Measurements from ENCODE around the gene LDLRAD4. TPM values are rescaled to one million over a fixed set of nuclear protein-coding genes. Genes with fewer than 3 reads are reported as not detected.

The LDLRAD4 gene
- polyA plus RNA-seq, 1 donor = 9.1 TPM

DNA sequence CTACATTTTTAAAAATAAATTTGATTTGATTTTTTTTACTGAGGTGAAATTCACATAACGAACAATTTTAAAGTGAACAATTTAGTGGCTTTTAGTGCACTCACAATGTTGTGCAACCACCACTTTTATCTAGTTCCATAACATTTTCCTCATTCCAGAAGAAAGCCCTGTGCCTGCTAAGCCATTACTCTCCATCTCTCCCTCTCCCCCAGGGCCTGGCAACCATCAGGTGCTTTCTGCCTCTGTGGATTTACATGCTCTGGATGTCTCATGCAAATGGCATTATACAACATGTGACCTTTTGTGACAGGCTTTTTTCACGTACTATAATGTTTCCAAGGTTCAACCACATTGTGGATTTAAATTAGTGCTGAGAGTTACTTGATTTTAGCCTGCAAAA, 19.9 kb upstream of the LDLRAD4 start:
- 64% methylated on average over 2 of the region's 2 CpGs for WGBS (ENCODE audit: insufficient coverage, low lambda C conversion rate)

DNA sequence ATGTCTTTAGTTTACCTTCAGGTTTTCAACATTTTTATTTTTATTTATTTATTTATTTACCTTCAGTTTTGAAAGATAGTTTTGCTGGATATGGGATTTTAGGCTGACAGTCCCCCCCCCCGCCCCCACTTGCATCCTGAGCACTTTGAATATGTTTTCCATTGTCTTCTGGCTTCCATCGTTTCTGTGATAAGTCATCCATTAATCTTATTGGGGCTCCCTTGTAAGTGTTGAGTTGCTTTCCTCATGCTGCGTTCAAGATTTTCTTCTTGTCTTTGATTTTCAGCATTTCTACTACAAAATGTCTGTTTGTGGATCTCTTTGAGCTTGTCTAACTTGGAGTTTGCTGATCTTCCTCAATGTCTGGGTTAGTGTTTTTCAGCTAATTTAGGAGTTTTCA, 19.4 kb upstream of the LDLRAD4 start:
- no CpG with 5 or more reads among the region's 3 CpGs for WGBS (ENCODE audit: insufficient coverage, low lambda C conversion rate)
- H3K4me3 ChIP-seq (ENCODE audit: low read length) = no peak overlapping the region
- H3K9me3 ChIP-seq (ENCODE audit: control insufficient read depth, low read depth, low read length) = peaks cover 20% of the 10 kb centered on the region
- no peaks in the 10 kb centered on the region for H3K36me3 ChIP-seq (ENCODE audit: control insufficient read depth, insufficient read depth, low read length)
- H3K4me1 ChIP-seq (ENCODE audit: control insufficient read depth, insufficient read depth, low read length) = no peaks in the 10 kb centered on the region
- H3K27me3 ChIP-seq (ENCODE audit: control insufficient read depth, insufficient read depth, low read length) = no peaks in the 10 kb centered on the region
- DNase-seq = no peak
- H3K27ac ChIP-seq (ENCODE audit: low read length) = no peak overlapping the region

More for the DNA sequence above, 19.9 kb upstream of the LDLRAD4 start:
- no peak overlapping the region for H3K4me3 ChIP-seq (ENCODE audit: low read length)
- H3K27ac ChIP-seq (ENCODE audit: low read length) = no peak overlapping the region
- no peaks in the 10 kb centered on the region for H3K27me3 ChIP-seq (ENCODE audit: control insufficient read depth, insufficient read depth, low read length)
- no peaks in the 10 kb centered on the region for H3K36me3 ChIP-seq (ENCODE audit: control insufficient read depth, insufficient read depth, low read length)
- peaks cover 20% of the 10 kb centered on the region for H3K9me3 ChIP-seq (ENCODE audit: control insufficient read depth, low read depth, low read length)
- DNase-seq = no peak
- H3K4me1 ChIP-seq (ENCODE audit: control insufficient read depth, insufficient read depth, low read length) = no peaks in the 10 kb centered on the region

DNA sequence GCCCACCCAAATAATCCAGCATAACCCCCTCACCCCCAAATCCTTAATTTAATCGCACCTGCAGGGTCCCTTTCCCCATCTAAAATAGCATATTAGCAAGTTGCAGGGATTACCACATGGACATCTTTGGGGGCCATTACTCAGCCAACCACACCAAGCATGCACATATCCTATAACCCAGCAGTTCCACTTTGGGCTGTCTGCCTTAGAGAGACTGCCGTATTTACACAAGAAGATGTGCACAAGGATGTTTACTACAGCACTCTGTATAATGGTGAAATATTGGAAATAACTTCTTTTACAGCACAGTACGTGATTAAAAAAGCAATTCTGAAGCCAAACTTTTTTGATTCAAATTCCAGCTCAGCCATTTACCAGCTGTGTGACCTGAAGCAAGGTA, 17.3 kb upstream of the LDLRAD4 start:
- Histone ChIP-seq H3K4me3 (ENCODE audit: low read length) (no peak overlapping the region), H3K9me3 (ENCODE audit: control insufficient read depth, low read depth, low read length) (peaks cover 20% of the 10 kb centered on the region), H3K27ac (ENCODE audit: low read length) (no peak overlapping the region), H3K4me1 (ENCODE audit: control insufficient read depth, insufficient read depth, low read length) (no peaks in the 10 kb centered on the region), H3K27me3 (ENCODE audit: control insufficient read depth, insufficient read depth, low read length) (no peaks in the 10 kb centered on the region), H3K36me3 (ENCODE audit: control insufficient read depth, insufficient read depth, low read length) (no peaks in the 10 kb centered on the region)
- no peak for DNase-seq
- 88% methylated on average over 2 of the region's 3 CpGs for WGBS (ENCODE audit: insufficient coverage, low lambda C conversion rate)

DNA sequence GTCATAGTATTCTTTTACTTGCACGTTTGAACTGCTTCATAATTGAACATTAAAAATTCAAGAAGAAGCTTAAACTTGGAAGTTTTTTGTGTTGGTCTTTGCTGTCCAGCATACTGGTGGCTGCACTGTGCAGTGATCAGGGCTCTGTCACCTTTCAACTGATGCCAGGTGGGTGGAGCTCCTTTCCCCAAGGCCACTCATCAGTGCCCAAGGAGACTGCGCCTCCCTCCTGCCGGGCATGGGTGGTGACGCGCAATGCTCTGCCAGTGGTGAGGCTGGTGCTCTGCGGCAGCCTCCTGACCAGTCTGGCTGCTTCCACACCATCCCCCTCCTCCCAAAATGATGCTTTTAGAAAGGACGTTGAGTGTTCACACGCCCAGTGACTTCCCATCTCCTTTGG, 16.0 kb upstream of the LDLRAD4 start:
- no CpG with 5 or more reads among the region's 8 CpGs for WGBS (ENCODE audit: insufficient coverage, low lambda C conversion rate)
- H3K27ac ChIP-seq (ENCODE audit: low read length) = no peak overlapping the region
- H3K4me3 ChIP-seq (ENCODE audit: low read length) = no peak overlapping the region
- peaks cover 20% of the 10 kb centered on the region for H3K9me3 ChIP-seq (ENCODE audit: control insufficient read depth, low read depth, low read length)
- H3K27me3 ChIP-seq (ENCODE audit: control insufficient read depth, insufficient read depth, low read length) = peaks cover 3% of the 10 kb centered on the region
- DNase-seq = no peak
- H3K36me3 ChIP-seq (ENCODE audit: control insufficient read depth, insufficient read depth, low read length) = no peaks in the 10 kb centered on the region
- no peaks in the 10 kb centered on the region for H3K4me1 ChIP-seq (ENCODE audit: control insufficient read depth, insufficient read depth, low read length)

DNA sequence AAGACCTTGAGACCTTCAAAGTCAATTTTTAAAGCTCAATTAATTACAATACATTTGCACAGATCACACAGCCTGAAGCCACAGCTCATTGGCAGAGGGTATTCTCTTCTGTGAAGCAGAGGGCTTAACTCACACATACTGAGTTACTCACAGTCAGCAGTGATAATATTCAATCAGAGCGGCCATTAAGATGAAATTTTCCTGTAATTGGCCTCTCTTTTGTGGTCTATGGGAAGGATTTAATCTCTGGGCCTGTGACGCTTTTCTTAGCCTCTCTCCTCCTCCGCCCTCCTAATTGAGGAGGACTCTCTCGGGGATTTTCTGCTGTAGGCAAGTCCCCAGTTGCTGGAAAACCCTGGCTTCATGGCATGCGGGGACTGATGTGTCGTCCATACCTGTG, 12.3 kb upstream of the LDLRAD4 start:
- H3K4me1 ChIP-seq (ENCODE audit: control insufficient read depth, insufficient read depth, low read length) = no peaks in the 10 kb centered on the region
- H3K4me3 ChIP-seq (ENCODE audit: low read length) = no peak overlapping the region
- peaks cover 3% of the 10 kb centered on the region for H3K27me3 ChIP-seq (ENCODE audit: control insufficient read depth, insufficient read depth, low read length)
- no peaks in the 10 kb centered on the region for H3K36me3 ChIP-seq (ENCODE audit: control insufficient read depth, insufficient read depth, low read length)
- no peaks in the 10 kb centered on the region for H3K9me3 ChIP-seq (ENCODE audit: control insufficient read depth, low read depth, low read length)
- no CpG with 5 or more reads among the region's 6 CpGs for WGBS (ENCODE audit: insufficient coverage, low lambda C conversion rate)
- no peak overlapping the region for H3K27ac ChIP-seq (ENCODE audit: low read length)
- no peak for DNase-seq

DNA sequence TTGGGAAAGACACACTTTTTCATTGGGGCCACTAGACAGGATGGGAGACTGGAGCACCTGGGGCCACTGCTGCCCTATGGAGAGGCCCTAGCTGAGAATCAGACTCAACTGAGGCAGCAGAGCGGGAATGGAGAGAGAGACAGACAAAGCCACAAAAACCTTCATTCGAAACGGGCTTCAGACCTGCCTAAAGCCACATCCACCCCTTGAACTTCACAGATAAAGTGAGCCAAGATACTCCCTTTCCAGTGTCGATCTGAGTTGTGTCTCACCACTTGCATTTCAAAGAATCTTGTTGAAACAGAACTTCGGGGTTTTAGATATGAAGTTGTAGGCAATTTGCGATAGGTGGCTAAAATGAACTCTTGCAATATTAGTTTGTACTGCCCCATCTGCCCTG, 11.3 kb upstream of the LDLRAD4 start:
- Histone ChIP-seq H3K36me3 (ENCODE audit: control insufficient read depth, insufficient read depth, low read length) (no peaks in the 10 kb centered on the region), H3K27ac (ENCODE audit: low read length) (no peak overlapping the region), H3K4me1 (ENCODE audit: control insufficient read depth, insufficient read depth, low read length) (no peaks in the 10 kb centered on the region), H3K27me3 (ENCODE audit: control insufficient read depth, insufficient read depth, low read length) (peaks cover 5% of the 10 kb centered on the region), H3K9me3 (ENCODE audit: control insufficient read depth, low read depth, low read length) (no peaks in the 10 kb centered on the region), H3K4me3 (ENCODE audit: low read length) (no peak overlapping the region)
- 100% methylated on average over 1 of the region's 6 CpGs for WGBS (ENCODE audit: insufficient coverage, low lambda C conversion rate)
- no peak for DNase-seq

DNA sequence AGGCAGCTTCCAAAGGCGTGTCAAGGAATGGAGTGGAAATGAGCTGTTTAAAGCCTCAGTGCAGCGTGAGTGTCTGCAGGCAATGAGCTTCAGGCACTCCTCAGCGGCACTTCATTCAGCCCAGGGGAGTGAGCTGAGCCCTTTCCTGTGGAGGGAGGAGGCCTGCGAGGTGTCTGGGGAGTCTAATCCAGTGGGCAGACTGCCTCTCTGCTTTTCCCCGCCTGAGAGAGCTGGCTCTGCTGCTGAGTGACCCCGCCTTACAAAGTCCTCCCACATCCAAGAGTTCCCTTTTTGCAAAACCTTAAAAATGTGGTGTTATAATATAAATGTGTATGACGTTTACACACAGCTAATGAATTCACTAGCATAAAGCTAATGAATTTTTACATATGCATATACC, 7.0 kb upstream of the LDLRAD4 start:
- Histone ChIP-seq H3K27me3 (ENCODE audit: control insufficient read depth, insufficient read depth, low read length) (peaks cover 5% of the 10 kb centered on the region), H3K4me3 (ENCODE audit: low read length) (no peak overlapping the region), H3K9me3 (ENCODE audit: control insufficient read depth, low read depth, low read length) (no peaks in the 10 kb centered on the region), H3K4me1 (ENCODE audit: control insufficient read depth, insufficient read depth, low read length) (peaks cover 3% of the 10 kb centered on the region), H3K27ac (ENCODE audit: low read length) (no peak overlapping the region), H3K36me3 (ENCODE audit: control insufficient read depth, insufficient read depth, low read length) (no peaks in the 10 kb centered on the region)
- no CpG with 5 or more reads among the region's 7 CpGs for WGBS (ENCODE audit: insufficient coverage, low lambda C conversion rate)
- no peak for DNase-seq

DNA sequence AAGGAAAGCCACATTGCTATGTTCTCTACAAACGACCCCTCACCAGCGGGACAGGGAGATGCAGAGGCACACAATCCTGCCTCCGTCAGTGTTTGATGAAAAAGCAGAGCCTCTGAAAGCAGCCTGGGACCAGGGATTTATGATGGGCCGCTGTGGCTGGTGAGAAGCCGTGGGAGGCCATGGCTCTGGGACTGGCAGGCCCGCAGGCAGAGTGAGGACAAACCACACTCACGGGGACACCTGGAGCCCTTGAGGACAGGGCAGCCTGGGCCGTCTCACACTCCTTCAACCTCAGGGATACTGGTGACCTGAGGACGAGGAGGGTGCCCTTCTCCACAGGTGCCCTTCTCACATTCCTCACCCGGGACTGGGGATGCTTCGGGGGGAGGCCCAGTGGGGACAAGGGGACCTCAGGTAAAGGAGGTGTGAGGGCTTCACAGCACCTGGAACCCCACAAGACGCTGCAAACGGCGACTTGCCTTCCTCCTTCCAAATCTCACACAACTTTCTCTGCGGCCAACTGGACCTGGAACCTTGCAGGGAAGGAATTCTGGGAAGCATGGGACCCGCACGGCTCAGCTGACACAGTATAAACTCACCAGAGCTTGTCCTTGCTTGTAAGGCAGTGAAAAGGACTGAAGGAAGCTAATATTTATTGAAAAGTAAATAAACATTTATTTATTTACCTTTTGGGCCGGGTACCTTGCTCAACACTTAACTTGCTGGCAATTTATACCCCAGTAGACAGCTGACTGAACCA, 5.3 kb upstream of the LDLRAD4 start:
- no peak for DNase-seq
- WGBS (ENCODE audit: insufficient coverage, low lambda C conversion rate) = 60% methylated on average over 1 of the region's 18 CpGs
- H3K36me3 ChIP-seq (ENCODE audit: control insufficient read depth, insufficient read depth, low read length) = no peaks in the 10 kb centered on the region
- no peak overlapping the region for H3K4me3 ChIP-seq (ENCODE audit: low read length)
- H3K9me3 ChIP-seq (ENCODE audit: control insufficient read depth, low read depth, low read length) = no peaks in the 10 kb centered on the region
- no peak overlapping the region for H3K27ac ChIP-seq (ENCODE audit: low read length)
- peaks cover 7% of the 10 kb centered on the region for H3K4me1 ChIP-seq (ENCODE audit: control insufficient read depth, insufficient read depth, low read length)
- H3K27me3 ChIP-seq (ENCODE audit: control insufficient read depth, insufficient read depth, low read length) = peaks cover 3% of the 10 kb centered on the region

DNA sequence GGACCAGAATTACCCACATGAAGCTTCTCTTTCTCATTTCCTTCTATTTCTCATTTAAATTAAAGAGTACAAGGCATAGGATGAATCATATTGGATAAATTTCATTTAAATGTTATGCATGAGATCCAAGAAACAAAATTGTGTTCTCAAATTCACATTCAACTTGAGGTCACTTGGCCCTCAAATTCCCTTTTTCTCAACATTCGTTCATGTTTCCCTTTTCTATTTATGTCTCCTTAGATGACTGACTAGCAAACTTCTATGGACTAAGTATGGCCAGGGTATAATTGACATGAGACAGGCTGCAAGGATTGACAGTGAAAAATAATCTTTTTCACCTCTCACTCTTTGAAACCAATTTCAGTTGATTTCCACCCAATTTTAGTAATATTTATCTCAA, 4.0 kb upstream of the LDLRAD4 start:
- H3K36me3 ChIP-seq (ENCODE audit: control insufficient read depth, insufficient read depth, low read length) = no peaks in the 10 kb centered on the region
- H3K4me1 ChIP-seq (ENCODE audit: control insufficient read depth, insufficient read depth, low read length) = peaks cover 7% of the 10 kb centered on the region
- H3K9me3 ChIP-seq (ENCODE audit: control insufficient read depth, low read depth, low read length) = peaks cover 2% of the 10 kb centered on the region
- peaks cover 16% of the 10 kb centered on the region for H3K27me3 ChIP-seq (ENCODE audit: control insufficient read depth, insufficient read depth, low read length)
- no peak overlapping the region for H3K27ac ChIP-seq (ENCODE audit: low read length)
- 100% methylated on average over 1 of the region's 1 CpG for WGBS (ENCODE audit: insufficient coverage, low lambda C conversion rate)
- H3K4me3 ChIP-seq (ENCODE audit: low read length) = no peak overlapping the region
- DNase-seq = no peak

DNA sequence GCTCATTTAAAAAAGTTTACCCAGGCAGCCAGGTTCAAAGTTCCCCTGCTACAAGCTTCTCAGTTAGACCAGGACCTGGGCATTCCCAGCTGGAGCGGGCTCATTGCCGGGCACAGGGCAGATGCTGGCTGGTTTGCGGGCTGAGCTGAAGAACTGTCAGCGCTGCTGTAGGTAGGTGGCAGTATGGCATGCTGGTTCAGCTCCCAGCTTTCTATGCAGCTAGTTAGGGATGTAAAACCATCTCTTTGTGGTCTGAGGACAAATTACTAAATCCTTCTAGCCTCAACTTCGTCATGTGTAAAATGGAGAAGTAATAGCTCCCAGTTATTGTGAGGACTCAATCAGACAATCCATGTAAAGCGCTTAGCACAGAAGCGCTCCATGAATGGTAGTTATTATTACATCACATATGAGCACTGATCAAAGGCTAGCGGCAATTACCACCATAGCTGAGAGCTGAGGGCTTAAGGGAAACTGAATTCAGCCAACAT, 2.4 kb upstream of the LDLRAD4 start:
- peak; percentile 63 to 75 for DNase-seq
- WGBS (ENCODE audit: insufficient coverage, low lambda C conversion rate) = no CpG with 5 or more reads among the region's 8 CpGs
- H3K9me3 ChIP-seq (ENCODE audit: control insufficient read depth, low read depth, low read length) = peaks cover 2% of the 10 kb centered on the region
- no peak overlapping the region for H3K27ac ChIP-seq (ENCODE audit: low read length)
- H3K36me3 ChIP-seq (ENCODE audit: control insufficient read depth, insufficient read depth, low read length) = no peaks in the 10 kb centered on the region
- H3K4me1 ChIP-seq (ENCODE audit: control insufficient read depth, insufficient read depth, low read length) = peaks cover 7% of the 10 kb centered on the region
- H3K27me3 ChIP-seq (ENCODE audit: control insufficient read depth, insufficient read depth, low read length) = peaks cover 20% of the 10 kb centered on the region
- no peak overlapping the region for H3K4me3 ChIP-seq (ENCODE audit: low read length)

Measured in large intestine (tissue), 3 donors.